Measurements from ENCODE around the gene CFAP299.
A peak's percentile ranks its signal among the peaks of the same experiment; 100 is the strongest.

Gene CFAP299

DNA sequence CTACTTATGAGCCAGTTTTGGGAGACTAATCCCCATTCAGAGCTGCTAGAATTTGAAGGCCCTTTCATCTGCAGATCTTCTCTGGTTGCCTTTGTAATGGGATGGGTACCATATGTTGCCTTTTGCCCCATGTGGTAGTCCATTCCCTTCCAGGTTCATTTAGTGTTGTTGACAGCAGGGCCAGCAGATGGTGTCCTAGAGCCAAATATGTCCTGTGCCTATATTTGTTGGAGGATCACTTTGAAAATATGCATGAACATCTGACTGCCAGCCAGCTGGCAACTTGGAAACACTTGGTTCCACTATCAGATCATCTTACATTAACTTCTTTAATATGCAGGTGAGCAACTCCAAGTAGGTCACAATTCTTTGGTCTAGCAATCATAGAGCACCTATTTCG lies 30.4 kb downstream of the CFAP299 start:
- H3K4me3 ChIP-seq (ENCODE audit: low read depth, low read length) = no peak overlapping the region
- TF ChIP-seq, protein P1, sequence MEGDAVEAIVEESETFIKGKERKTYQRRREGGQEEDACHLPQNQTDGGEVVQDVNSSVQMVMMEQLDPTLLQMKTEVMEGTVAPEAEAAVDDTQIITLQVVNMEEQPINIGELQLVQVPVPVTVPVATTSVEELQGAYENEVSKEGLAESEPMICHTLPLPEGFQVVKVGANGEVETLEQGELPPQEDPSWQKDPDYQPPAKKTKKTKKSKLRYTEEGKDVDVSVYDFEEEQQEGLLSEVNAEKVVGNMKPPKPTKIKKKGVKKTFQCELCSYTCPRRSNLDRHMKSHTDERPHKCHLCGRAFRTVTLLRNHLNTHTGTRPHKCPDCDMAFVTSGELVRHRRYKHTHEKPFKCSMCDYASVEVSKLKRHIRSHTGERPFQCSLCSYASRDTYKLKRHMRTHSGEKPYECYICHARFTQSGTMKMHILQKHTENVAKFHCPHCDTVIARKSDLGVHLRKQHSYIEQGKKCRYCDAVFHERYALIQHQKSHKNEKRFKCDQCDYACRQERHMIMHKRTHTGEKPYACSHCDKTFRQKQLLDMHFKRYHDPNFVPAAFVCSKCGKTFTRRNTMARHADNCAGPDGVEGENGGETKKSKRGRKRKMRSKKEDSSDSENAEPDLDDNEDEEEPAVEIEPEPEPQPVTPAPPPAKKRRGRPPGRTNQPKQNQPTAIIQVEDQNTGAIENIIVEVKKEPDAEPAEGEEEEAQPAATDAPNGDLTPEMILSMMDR (IDR thresholded peaks at IDR 0.05; ENCODE audit: low read depth, low read length, missing control alignments) = peak; percentile 88
- H3K27me3 ChIP-seq (replicated peaks) = no peaks in the 10 kb centered on the region
- H3K27ac ChIP-seq = no peak overlapping the region
- peak; percentile 48 for DNase-seq
- in situ Hi-C loops (cut with HindIII; ENCODE audit: low pct_ligation_motif_present, low sequenced_read_pairs) = loop anchor here (10.0 kb wide), 1 partner anchor 669 kb away; the partner anchor contains the start of gene BMP3
- no peaks in the 10 kb centered on the region for H3K36me3 ChIP-seq (replicated peaks)

DNA sequence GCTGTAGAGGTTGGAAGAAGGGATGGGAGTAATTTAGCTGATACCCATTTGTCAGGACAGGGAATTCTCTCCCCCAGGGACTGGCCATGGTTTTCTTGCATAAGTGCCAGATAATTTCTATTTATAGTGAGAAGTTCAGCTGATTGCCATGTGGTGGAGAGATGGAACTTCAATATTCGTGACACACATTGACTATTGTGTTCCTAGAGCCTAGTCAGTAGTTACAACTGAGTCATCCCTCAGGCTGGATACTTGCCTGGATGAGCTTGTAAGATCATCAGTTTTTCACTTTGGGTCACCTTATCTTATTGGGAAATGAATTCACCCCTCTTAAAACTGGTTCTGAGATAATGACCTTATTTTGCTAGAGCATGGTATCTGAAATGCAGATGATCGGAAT lies 32.2 kb downstream of the CFAP299 start:
- no peak for DNase-seq
- in situ Hi-C loops (cut with HindIII; ENCODE audit: low pct_ligation_motif_present, low sequenced_read_pairs) = loop anchor here (10.0 kb wide), 1 partner anchor 667 kb away; the partner anchor contains the start of gene BMP3
- Histone ChIP-seq H3K36me3 (replicated peaks) (no peaks in the 10 kb centered on the region), H3K4me3 (ENCODE audit: low read depth, low read length) (no peak overlapping the region), H3K27ac (no peak overlapping the region), H3K27me3 (replicated peaks) (no peaks in the 10 kb centered on the region)
- TF ChIP-seq, protein P1 (IDR thresholded peaks at IDR 0.05; ENCODE audit: low read depth, low read length, missing control alignments) = no peak

DNA sequence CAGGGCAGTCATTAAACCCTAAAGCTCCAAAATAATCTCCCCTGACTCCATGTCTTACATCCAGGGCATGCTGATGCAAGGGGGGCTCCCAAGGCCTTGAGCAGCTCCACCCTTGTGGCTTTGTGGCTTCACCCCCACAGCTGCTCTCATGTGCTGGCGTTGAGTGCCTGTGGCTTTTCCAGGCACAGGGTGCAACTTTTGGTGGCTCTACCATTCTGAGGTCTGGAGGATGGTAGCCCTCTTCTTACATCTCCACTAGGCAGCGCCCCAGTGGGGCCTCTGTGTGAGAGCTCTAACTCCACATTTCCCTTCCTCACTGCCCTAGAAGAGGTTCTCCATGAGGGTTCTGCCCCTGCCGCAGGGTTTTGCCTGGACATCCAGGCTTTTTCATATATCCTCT lies 35.1 kb downstream of the CFAP299 start:
- DNase-seq = no peak
- H3K27me3 ChIP-seq (replicated peaks) = no peaks in the 10 kb centered on the region
- in situ Hi-C loops (cut with HindIII; ENCODE audit: low pct_ligation_motif_present, low sequenced_read_pairs) = no loop called here
- TF ChIP-seq, protein P1 (IDR thresholded peaks at IDR 0.05; ENCODE audit: low read depth, low read length, missing control alignments) = no peak
- H3K36me3 ChIP-seq (replicated peaks) = no peaks in the 10 kb centered on the region
- no peak overlapping the region for H3K27ac ChIP-seq
- H3K4me3 ChIP-seq (ENCODE audit: low read depth, low read length) = no peak overlapping the region

DNA sequence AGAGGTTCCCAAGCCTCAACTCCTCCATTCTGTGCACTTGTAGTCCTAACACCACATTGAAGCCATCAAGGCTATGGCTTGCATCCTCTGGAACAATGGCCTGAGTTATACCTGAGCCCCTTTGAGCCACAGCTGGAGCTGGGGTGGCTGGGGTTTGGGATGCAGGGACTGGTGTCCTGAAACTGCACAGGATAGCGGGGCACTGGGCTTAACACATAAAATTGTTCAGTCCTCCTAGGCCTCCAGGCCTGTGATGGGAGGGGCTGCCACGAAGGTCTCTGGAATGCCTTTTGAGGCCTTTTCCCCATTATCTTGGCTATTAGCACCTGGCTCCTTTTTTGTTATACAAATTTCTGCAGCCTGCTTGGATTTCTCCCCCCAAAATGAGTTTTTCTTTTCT lies 35.5 kb downstream of the CFAP299 start:
- Histone ChIP-seq H3K36me3 (replicated peaks) (no peaks in the 10 kb centered on the region), H3K4me3 (ENCODE audit: low read depth, low read length) (no peak overlapping the region), H3K27ac (no peak overlapping the region), H3K27me3 (replicated peaks) (no peaks in the 10 kb centered on the region)
- TF ChIP-seq, protein P1 (IDR thresholded peaks at IDR 0.05; ENCODE audit: low read depth, low read length, missing control alignments) = no peak
- in situ Hi-C loops (cut with HindIII; ENCODE audit: low pct_ligation_motif_present, low sequenced_read_pairs) = no loop called here
- no peak for DNase-seq

DNA sequence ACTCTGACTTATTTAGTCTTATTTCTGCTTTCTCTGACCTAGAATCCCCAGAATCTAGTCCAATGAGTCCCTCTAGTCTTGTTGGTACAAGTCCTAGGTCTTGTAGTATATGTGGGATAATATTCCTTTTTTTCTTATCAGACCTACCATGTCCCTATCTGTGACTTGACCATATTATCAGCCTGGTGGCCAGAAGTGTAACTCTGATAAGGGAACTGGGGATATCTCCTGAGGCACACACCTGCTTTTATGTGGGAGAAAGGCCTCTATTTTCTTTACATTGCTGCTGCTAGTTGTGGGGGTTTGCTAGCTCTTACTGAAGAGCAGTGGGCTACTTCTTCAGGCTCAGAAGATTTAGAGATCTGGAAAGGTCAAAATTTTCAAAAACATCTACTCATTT lies 38.6 kb downstream of the CFAP299 start:
- H3K36me3 ChIP-seq (replicated peaks) = no peaks in the 10 kb centered on the region
- no peak overlapping the region for H3K4me3 ChIP-seq (ENCODE audit: low read depth, low read length)
- in situ Hi-C loops (cut with HindIII; ENCODE audit: low pct_ligation_motif_present, low sequenced_read_pairs) = no loop called here
- no peak for DNase-seq
- H3K27ac ChIP-seq = no peak overlapping the region
- TF ChIP-seq, protein P1 (IDR thresholded peaks at IDR 0.05; ENCODE audit: low read depth, low read length, missing control alignments) = no peak
- H3K27me3 ChIP-seq (replicated peaks) = no peaks in the 10 kb centered on the region

DNA sequence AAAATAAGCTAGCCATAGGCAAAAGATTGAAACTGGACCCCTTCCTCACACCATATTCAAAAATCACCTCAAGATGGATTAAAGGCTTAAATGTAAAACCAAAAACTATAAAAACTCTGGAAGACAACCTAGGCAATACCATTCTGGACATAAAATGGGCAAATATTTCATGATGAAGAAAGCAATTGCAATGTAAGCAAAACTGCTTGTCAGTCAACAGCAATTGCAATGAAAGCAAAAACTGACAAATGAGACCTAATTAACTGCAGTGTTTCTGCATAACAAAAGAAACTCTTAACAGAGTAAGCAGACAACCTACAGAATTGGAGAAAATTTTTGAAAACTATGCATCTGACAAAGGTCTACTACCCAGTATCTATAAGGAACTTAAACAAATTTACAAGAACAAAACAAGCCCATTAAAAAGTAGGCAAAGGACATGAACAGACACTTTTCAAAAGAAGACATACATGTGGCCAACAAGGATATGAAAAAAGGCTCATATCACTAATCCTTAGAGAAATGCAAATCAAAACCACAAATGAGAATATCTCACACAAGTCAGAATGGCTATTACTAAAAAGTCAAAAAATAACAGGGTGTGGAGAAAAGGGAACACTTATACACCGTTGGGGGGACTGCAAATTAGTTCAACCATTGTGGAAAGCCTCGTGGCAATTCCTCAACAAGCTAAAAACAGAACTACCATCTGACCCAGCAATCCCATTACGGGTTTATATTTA lies 46.7 kb downstream of the CFAP299 start:
- Histone ChIP-seq H3K36me3 (replicated peaks) (no peaks in the 10 kb centered on the region), H3K27ac (no peak overlapping the region), H3K27me3 (replicated peaks) (no peaks in the 10 kb centered on the region), H3K4me3 (ENCODE audit: low read depth, low read length) (no peak overlapping the region)
- DNase-seq = no peak
- TF ChIP-seq, protein P1 (IDR thresholded peaks at IDR 0.05; ENCODE audit: low read depth, low read length, missing control alignments) = no peak
- in situ Hi-C loops (cut with HindIII; ENCODE audit: low pct_ligation_motif_present, low sequenced_read_pairs) = no loop called here

Data from brain microvascular endothelial cell (primary cell).